ENCODE results near the gene FAN1.

GRCh38 chr15:30969724-30970123 lies 66.0 kb downstream of the FAN1 start:
- TF ChIP-seq CTCF (IDR thresholded peaks at IDR 0.05), result no peak
- no peak for TF ChIP-seq EZH2 (IDR thresholded peaks at IDR 0.05)
- no peak for TF ChIP-seq EZH2phosphoT487 (IDR thresholded peaks at IDR 0.05)

Data from neural progenitor cell (in vitro differentiated cells).